Heart right ventricle (tissue), 16 donors: ENCODE measurements around the gene BFSP2. TPM values are rescaled to one million over a fixed set of nuclear protein-coding genes. Genes with fewer than 3 reads are reported as not detected.

ENCODE experiments used
- ATAC-seq, 8 donors: fragments of 200-7000 bp; cut with Tn5 transposase; one replicate each; pipeline ENCODE4 v1.9.1; 2020; ENCODE audit warnings: mild to moderate bottlenecking in 8 of 8, moderate library complexity in 8 of 8, moderate number of reproducible peaks in 1 of 8
- DNase-seq, 2 donors: peaks; one replicate each; pipeline ENCODE4 v3.0.0-alpha.2; 2020
- H3K27ac ChIP-seq, 10 donors: fragments of 200-600 bp; sonication (generic) in 2 of 10; one replicate each; pipeline versions ENCODE4 v1.5.0 to v1.8.0; 2020 to 2022; ENCODE audit warnings: mild to moderate bottlenecking in 3 of 10
- H3K27me3 ChIP-seq, 7 donors: fragments of 200-600 bp; one replicate each; pipeline ENCODE4 v1.8.0; 2021 to 2022; ENCODE audit warnings: mild to moderate bottlenecking in 2 of 7
- H3K36me3 ChIP-seq, 9 donors: fragments of 200-600 bp; sonication (generic) in 1 of 9; one replicate each; pipeline versions ENCODE4 v1.5.0 to v1.8.0; 2020 to 2022; ENCODE audit warnings: mild to moderate bottlenecking in 2 of 9
- H3K4me1 ChIP-seq, 9 donors: fragments of 200-600 bp; sonication (generic) in 1 of 9; one replicate each; pipeline versions ENCODE4 v1.5.0 to v1.8.0; 2020 to 2022; ENCODE audit warnings: mild to moderate bottlenecking in 4 of 9
- H3K4me3 ChIP-seq, 10 donors: fragments of 200-600 bp; sonication (generic) in 2 of 10; one replicate each; pipeline versions ENCODE4 v1.5.0 to v1.8.0; 2020 to 2022; ENCODE audit warnings: mild to moderate bottlenecking in 7 of 10, moderate library complexity in 2 of 10
- H3K9me3 ChIP-seq, 11 donors: fragments of 200-600 bp in 10 of 11; sonication (generic) in 2 of 11; one replicate each; pipeline versions ENCODE4 v1.5.0 to v1.8.0; 2013 to 2022; ENCODE audit warnings: mild to moderate bottlenecking in 2 of 11, control low read depth in 1 of 11, moderate library complexity in 1 of 11
- CTCF ChIP-seq, 9 donors: fragments of 200-600 bp; sonication (generic) in 2 of 9; IDR thresholded peaks; one replicate each; pipeline versions ENCODE4 v1.5.0 to v1.8.0; 2021 to 2022; ENCODE audit warnings: antibody characterized with exemption in 9 of 9, mild to moderate bottlenecking in 5 of 9, moderate library complexity in 1 of 9
- WGBS, 2 donors: extraction: QIAGEN DNeasy Blood & Tissue Kit; methylation state at CpG; one replicate each; pipeline ENCODE4 v1.1.7; 2013; ENCODE audit warnings: inconsistent platforms in 1 of 2; 5-methylcytosine and 5-hydroxymethylcytosine counted together
- intact Hi-C, 10 donors: fragments of 100-400 bp; cut with DNase I; formaldehyde crosslinking; loops; one replicate each; pipeline versions ENCODE4 v1.11.1 to v1.14.2; 2022
- polyA plus RNA-seq, 2 donors: library from polyadenylated mRNA; stranded (reverse); fragments of 200-250 nt; gene quantifications; one replicate each; pipeline ENCODE4 v1.2.3, GENCODE V29; 2013
- total RNA-seq, 10 donors: library from RNA; stranded (reverse); fragmentation: NEBNext Ultra II Directional in 3 of 10; extraction: Animal tissue kit (Norgen Biotek cat#: 25700) in 3 of 10; gene quantifications; one replicate each; pipeline versions ENCODE4 v1.2.1 to v1.2.4, GENCODE V29; 2021 to 2023
- donor health status: Arrhythmogenic right ventricular cardiomyopathy.
- donor health status: ischemic (EF 13 %, LVEDD 7.1; RV severe dilation, severe dysfunction).
- donor health status: healthy with polysubstance abuse.
- donor health status: DM: no; HTN: yes; CAD: no.
- donor health status: DM: no; HTN: no; CAD: no.
- donor health status: ischemic (EF 25% LVEDD 6.9; RV normal size, moderate dysfunction).
- donor health status: ischemic (EF 25% LVEDD 5.7; RV mildly dilated, moderate dysfunction).
- donor health status: healthy.
- donor health status: DM: yes; HTN: yes; CAD: no.
- donor health status: Ischemic cardiomyopathy.
- donor health status: ischemic (EF 35%, LVEDD 5.7; RV mildly dilated, moderate dysfunction).
- donor health status: nonischemic (EF 11% LVEDD 7.7; RV severe dilation, severe dysfunction).
- donor health status: DM: yes; HTN: yes; CAD: no.
- donor health status: PGD.
- donor health status: ischemic (EF 29% LVEDD 5.4; RV normal size, mild dysfunction).
- donor health status: nonischemic (EF 23%, LVEDD 6.1; RV moderate dilation, normal function).

The BFSP2 gene
- total and polyA plus RNA-seq, 12 donors: 0.17 TPM; not detected in 11

- H3K4me3 ChIP-seq: no peak overlapping the region
- peaks cover 0 to 9% (median 0%) of the 10 kb centered on the region in 9 donors for H3K4me1 ChIP-seq
- no peaks in the 10 kb centered on the region for H3K27me3 ChIP-seq
- ATAC-seq (no peak), DNase-seq (no peak)
- H3K27ac ChIP-seq: no peak overlapping the region
- WGBS, 2 donors: 83 to 88% methylated on average over 3 of the region's 3 CpGs
- intact Hi-C loops: no loop called here
- TF ChIP-seq CTCF (IDR thresholded peaks at IDR 0.05): no peak
- no peaks in the 10 kb centered on the region for H3K36me3 ChIP-seq
- H3K9me3 ChIP-seq: no peaks in the 10 kb centered on the region
These were observed 32.5 kb upstream of the BFSP2 start for GRCh38 chr3:133367403-133367802.

GRCh38 chr3:133367956-133368355 lies 31.9 kb upstream of the BFSP2 start:
- Histone ChIP-seq H3K27me3 (no peaks in the 10 kb centered on the region), H3K27ac (no peak overlapping the region), H3K9me3 (no peaks in the 10 kb centered on the region), H3K36me3 (no peaks in the 10 kb centered on the region), H3K4me3 (no peak overlapping the region), H3K4me1 (peaks cover 0 to 11% (median 0%) of the 10 kb centered on the region in 9 donors)
- WGBS, 2 donors: 48 to 52% methylated on average over 1 of the region's 1 CpG
- DNase-seq: no peak
- TF ChIP-seq CTCF (IDR thresholded peaks at IDR 0.05): no peak
- peak in 1 of 8 donors; percentile 42 for ATAC-seq
- intact Hi-C loops: no loop called here

- Histone ChIP-seq H3K9me3 (no peaks in the 10 kb centered on the region), H3K4me1 (peaks cover 0 to 11% (median 0%) of the 10 kb centered on the region in 9 donors), H3K27ac (peak overlapping the region in 1 of 10 donors; percentile 12), H3K4me3 (no peak overlapping the region), H3K27me3 (no peaks in the 10 kb centered on the region), H3K36me3 (no peaks in the 10 kb centered on the region)
- WGBS, 2 donors: 41 to 48% methylated on average over 4 of the region's 4 CpGs
- DNase-seq (no peak), ATAC-seq (no peak)
- no peak for TF ChIP-seq CTCF (IDR thresholded peaks at IDR 0.05)
- intact Hi-C loops: no loop called here
These were observed 31.3 kb upstream of the BFSP2 start for GRCh38 chr3:133368371-133369067.

GRCh38 chr3:133369068-133369440 lies 30.8 kb upstream of the BFSP2 start:
- H3K9me3 ChIP-seq: no peaks in the 10 kb centered on the region
- no peak for TF ChIP-seq CTCF (IDR thresholded peaks at IDR 0.05)
- ATAC-seq (no peak), DNase-seq (no peak)
- no peak overlapping the region for H3K4me3 ChIP-seq
- H3K4me1 ChIP-seq: peaks cover 0 to 11% (median 0%) of the 10 kb centered on the region in 9 donors
- H3K27me3 ChIP-seq: no peaks in the 10 kb centered on the region
- 76 to 79% methylated on average over 9 of the region's 9 CpGs for WGBS, 2 donors
- intact Hi-C loops: no loop called here
- no peaks in the 10 kb centered on the region for H3K36me3 ChIP-seq
- H3K27ac ChIP-seq: peak overlapping the region in 1 of 10 donors; percentile 12
